ENCODE data around the gene UNC5A.

Gene UNC5A

GRCh38 chr5:176881021-176881749, 70.8 kb downstream of the UNC5A start:
- no peak for DNase-seq

GRCh38 chr5:176881816-176882566, 71.6 kb downstream of the UNC5A start:
- DNase-seq: no peak

DNA sequence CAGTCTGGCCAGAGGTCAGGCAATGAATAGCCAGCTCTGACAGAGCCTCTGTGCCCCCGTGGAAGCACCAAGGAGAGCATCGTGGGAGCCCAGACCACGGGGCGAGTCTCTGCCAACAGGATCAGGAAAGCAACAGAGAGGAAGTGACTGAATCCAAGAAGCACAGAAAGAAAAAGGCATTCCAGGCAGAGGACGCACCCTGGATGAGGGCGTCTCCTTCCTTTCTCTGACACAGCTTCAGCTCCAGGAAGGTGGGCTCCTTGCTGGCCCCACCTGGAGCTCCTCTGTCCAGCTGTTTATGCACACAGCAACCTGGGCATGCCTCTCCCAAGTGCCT, 72.2 kb downstream of the UNC5A start:
- DNase-seq: no peak

DNA sequence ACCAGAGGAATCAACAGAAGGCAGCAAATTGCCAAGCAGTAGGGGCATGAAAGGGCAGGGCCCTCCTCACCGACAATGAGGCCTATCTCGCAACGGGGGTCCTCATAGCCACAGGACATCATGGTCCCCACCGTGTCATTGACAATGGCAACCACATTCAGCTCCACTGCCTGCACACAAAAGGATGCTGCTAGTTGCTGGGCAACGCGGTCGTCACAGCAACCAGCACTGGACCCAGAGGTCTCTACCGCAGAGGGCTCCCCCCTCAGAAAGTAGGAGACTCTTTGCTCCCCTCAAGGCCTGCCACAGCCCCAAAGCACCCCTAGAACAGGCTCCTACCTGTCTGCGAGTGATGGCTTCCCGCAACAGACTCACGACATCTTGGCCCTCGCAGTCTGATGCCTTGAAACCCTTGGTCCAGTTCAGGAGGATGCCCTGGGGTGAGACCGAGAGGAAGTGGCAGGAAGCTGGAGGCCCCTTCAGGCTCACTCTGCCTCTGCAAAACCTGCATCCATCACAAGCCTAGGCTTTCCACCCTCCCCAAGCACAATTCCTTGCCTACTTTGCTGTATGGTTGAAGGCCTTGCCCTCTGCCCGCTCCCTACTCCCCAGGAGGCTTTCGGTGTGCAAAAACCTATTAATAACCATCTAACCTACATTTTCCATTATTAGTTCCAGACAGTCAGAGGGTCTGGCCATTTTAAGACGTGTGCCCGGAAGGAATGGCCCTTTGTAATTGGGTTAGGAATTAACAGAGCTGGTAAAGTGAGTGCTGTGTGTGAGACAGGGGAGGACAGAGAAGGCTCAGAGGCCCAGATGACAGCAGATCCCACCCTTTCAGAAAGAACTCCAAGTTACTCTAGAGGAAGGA, 73.6 kb downstream of the UNC5A start:
- DNase-seq: no peak

DNA sequence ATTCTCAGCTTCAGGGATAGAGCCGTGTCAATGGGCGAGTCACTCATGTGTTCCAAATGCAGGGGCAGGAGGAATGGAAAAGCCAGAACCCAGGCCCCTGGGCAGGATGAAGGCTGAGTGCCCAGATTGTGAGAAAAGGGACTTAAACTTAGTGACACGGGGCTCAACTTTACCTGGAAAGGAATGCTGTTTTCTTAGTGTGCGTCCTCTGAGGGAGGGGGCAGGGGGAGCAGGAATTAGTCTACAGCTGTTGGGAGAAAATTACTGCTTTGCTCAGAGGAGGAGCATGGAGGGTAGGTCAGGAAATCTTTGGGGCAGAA, 74.2 kb downstream of the UNC5A start:
- no peak for DNase-seq

DNA sequence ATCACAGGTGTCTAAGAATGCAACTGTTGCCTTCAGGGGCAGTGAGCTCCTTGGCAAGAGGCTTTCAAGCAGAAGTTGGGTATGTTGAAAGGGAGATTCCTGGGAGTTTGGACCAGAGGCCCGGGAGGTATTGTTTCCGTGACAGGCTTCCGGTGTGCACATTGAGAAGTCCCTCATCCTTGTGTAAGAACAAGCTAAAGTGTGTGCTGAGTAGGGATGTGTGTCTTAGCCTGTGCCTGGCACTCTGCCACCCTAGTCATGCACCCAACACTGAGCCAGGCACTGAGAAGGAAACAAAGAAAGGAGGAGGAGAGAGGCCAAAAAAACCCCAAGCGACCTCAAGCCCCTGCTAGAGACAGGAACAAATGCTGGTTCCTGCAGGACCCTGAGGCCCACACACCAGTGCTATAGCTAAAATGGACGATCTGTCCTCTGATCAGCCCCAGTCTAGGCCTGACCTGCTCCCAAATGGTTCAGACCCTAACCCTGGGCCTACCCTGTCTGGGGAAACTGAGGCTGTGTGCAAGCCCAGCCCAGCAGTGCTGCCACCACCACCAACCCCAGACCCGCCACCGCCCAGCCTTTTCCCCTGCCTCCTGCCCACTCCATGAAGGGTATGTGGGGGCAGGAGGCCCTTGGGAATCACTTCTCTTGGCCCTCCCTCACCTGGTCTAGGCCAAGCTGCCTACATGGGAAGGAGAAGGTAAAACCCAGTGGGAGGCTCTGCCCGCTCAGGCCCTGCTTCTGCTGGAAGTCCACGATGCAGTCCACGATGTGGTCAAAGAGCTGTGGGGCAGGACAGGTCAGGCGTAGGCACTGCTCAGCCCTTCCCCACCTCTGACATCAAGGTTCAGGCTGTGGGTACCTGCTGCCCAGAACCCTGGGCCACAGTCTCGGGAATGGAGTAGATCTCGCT, 76.2 kb downstream of the UNC5A start:
- DNase-seq: no peak

GRCh38 chr5:176887252-176887849, 77.0 kb downstream of the UNC5A start:
- DNase-seq: no peak

- no peak for DNase-seq
Measured at GRCh38 chr5:176888016-176888864, 77.9 kb downstream of the UNC5A start.

GRCh38 chr5:176888865-176889165, 78.5 kb downstream of the UNC5A start:
- DNase-seq: no peak

- DNase-seq: no peak
Measured at GRCh38 chr5:176889321-176890280, 79.2 kb downstream of the UNC5A start.

- DNase-seq: no peak
Measured at GRCh38 chr5:176890455-176891330, 80.3 kb downstream of the UNC5A start.

DNA sequence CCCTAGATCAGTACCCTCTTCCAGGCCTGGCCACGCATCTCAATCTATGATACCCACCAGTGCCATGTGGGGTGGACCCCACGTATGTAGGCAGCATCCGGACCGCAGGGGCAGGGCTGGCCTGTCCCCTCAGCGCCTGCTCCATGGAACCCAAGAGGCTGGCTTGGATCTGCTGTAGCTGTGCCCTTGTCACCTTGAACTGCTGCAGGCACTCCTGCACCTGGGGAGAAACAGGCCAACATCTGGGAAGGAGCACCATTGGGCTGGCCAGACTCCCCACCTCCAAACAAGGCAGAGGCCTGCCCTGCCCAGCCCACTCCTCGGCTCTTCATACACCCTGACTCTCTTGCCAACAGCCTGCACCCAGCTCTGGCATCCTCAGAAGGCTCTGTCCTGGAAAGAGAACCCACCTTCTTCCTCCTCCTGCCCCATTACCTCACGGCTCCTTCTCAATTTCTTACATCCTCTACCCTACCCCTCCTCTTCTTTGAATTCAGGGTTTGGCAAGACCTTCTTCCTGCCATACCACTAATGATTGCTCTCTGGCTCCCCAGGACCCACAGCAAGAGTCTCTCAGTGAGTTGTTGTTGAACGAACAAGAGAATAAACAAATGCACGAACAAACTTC, 81.1 kb downstream of the UNC5A start:
- no peak for DNase-seq

DNA sequence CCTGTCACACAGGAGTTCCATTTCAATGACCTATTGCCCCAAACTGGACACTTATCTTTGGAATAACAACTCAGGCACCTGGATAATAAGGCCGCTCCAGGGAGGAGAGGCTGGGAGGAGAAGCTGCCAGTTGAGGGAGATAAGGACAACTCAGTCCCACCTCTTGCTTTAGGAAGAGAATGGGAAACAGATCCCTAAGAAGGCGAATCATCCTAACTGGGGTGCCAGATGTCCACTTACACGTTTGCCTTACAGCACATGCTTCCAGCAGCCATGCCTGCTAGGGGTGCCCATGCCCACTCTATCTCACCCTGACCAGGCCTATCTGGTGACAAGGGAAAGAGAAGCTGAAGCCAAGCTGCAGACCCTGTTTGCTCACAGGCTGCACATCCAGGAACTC, 82.3 kb downstream of the UNC5A start:
- DNase-seq: no peak

DNA sequence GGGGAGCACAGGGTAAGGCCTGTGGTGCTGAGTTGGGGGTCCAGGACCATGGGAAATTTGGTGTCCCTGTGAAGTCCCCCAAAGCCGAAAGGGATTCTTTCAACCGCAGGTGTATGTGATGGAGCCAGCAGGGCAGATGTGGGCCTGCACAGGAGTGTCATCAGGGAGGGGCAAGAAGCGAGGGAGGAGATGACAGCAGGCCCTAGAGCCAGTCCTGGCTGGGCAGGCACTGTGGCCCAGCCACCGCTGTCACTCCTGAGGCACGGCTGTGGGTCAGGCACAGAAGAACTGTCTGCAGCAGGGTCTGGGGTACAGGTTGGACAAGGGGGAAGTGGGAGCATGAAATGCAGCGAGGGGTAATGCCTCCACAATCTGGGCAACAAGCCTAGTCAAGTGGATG, 83.9 kb downstream of the UNC5A start:
- no peak for DNase-seq

- DNase-seq: no peak
Measured at GRCh38 chr5:176895831-176896230, 85.5 kb downstream of the UNC5A start.

GRCh38 chr5:176897263-176897662, 86.9 kb downstream of the UNC5A start:
- no peak for DNase-seq

- DNase-seq: no peak
Measured at GRCh38 chr5:176899296-176899891, 89.0 kb downstream of the UNC5A start, which contains the start of gene HK3. Gene HK3 (minus strand): TSS chr5:176899346. CDS start chr5:176896159, 3,187 bp downstream.
